Measurements from ENCODE around the gene SRR.

DNA sequence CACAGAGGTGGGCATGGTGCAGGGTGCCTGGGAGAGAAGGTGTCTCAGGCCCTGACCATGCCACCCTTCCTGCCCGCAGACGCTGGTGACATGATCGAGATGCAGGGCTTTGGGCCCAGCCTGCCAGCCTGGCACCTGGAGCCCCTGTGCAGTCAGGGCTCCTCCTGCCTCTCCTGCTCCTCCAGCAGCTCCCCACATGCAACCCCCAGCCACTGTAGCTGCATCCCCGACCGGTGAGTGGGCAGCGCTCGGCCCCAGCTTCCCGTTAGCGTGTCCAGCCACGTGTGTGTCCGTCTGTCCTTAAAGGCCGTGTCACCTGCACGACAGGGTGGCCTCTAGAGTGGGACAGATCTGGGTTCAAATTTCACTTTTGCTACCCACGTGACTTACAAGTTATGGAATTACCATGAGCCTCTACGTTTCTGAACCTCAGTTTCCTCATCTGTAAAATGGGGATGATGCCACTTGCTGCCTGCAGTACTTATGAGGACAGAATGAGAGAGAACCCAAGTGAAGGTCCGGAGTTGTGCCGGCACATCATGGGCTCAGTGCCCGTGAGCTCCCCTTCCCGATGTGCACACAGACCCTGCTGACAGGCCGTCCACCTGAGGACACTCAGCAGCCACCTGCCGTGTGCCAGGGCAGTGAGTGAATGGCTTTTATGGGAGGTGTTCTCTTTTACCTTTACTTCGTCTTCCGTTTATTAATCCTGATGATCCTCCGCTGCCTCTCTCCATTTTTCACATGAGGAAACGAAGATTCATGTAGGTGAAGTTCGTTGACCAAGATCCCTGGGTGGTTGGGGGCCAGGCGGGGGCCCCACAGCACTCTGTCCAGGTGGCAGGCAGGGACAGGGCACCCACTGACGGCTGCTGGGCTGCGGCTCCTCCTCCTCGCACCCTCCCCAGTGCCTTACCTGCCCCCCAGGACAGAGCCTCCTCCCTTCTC, 67.7 kb downstream of the SRR start:
- TF ChIP-seq, protein P1, sequence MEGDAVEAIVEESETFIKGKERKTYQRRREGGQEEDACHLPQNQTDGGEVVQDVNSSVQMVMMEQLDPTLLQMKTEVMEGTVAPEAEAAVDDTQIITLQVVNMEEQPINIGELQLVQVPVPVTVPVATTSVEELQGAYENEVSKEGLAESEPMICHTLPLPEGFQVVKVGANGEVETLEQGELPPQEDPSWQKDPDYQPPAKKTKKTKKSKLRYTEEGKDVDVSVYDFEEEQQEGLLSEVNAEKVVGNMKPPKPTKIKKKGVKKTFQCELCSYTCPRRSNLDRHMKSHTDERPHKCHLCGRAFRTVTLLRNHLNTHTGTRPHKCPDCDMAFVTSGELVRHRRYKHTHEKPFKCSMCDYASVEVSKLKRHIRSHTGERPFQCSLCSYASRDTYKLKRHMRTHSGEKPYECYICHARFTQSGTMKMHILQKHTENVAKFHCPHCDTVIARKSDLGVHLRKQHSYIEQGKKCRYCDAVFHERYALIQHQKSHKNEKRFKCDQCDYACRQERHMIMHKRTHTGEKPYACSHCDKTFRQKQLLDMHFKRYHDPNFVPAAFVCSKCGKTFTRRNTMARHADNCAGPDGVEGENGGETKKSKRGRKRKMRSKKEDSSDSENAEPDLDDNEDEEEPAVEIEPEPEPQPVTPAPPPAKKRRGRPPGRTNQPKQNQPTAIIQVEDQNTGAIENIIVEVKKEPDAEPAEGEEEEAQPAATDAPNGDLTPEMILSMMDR (IDR thresholded peaks at IDR 0.05; ENCODE audit: low read depth, low read length), result no peak
- TF ChIP-seq MAX (IDR thresholded peaks at IDR 0.05; ENCODE audit: low read depth, low read length) (no peak), POLR2A (IDR thresholded peaks at IDR 0.05; ENCODE audit: extremely low read depth, insufficient read length) (no peak), MYC (IDR thresholded peaks at IDR 0.05; ENCODE audit: low read depth, low read length) (no peak)

Measured in NB4 (cell line).